Panc1 (cell line): Measurements from ENCODE around the gene KDM1B.

ENCODE experiments used
- CTCF ChIP-seq: fragments of 450-650 bp; IDR thresholded peaks from 2 replicates; pipeline ENCODE4 v1.5.1; 2017; ENCODE audit warnings: mild to moderate bottlenecking
- POLR2AphosphoS5 ChIP-seq: IDR thresholded peaks from 2 replicates; pipeline ENCODE4 v1.6.1; 2012; ENCODE audit warnings: mild to moderate bottlenecking, low read depth, low read length, moderate library complexity

GRCh38 chr6:18117136-18117535 is 38.1 kb upstream of the KDM1B start:
- TF ChIP-seq POLR2AphosphoS5 (no peak), CTCF (no peak)
